Activated CD4-positive, alpha-beta memory T cell treated with anti-CD3 and anti-CD28 coated beads for 36 hours (primary cell): Measurements from ENCODE around the gene PQBP1. TPM values are rescaled to one million over a fixed set of nuclear protein-coding genes. Genes with fewer than 3 reads are reported as not detected.
"Not testable (repeated sequence)": the region's sequence is repeated elsewhere in the genome, so short reads cannot be mapped to it uniquely, and the experiment has no call there.

ENCODE experiments used
- CTCF ChIA-PET: fragments of 350-600 bp; sonication (Branson Sonifier 250); formaldehyde crosslinking; loops from one replicate; lab custom pipeline; 2021; ENCODE audit warnings: antibody characterized with exemption, inconsistent platforms; lab: Charles Lee
- POLR2A ChIA-PET: fragments of 350-600 bp; sonication (Branson Sonifier 250); formaldehyde crosslinking; loops from one replicate; lab custom pipeline; 2021; ENCODE audit warnings: antibody characterized with exemption; lab: Charles Lee
- DNase-seq: peaks from one replicate; pipeline ENCODE4 v3.0.0-alpha.2; 2020
- H3K27ac Mint-ChIP-seq: one replicate; pipeline ENCODE4 v1.8.0; 2021; ENCODE audit warnings: mixed read lengths
- H3K27me3 Mint-ChIP-seq: one replicate; pipeline ENCODE4 v1.8.0; 2021; ENCODE audit warnings: mixed read lengths
- H3K36me3 Mint-ChIP-seq: one replicate; pipeline ENCODE4 v1.8.0; 2021; ENCODE audit warnings: mixed read lengths
- H3K4me1 Mint-ChIP-seq: one replicate; pipeline ENCODE4 v1.8.0; 2021; ENCODE audit warnings: low read depth, mixed read lengths
- H3K4me3 Mint-ChIP-seq: one replicate; pipeline ENCODE4 v1.8.0; 2021; ENCODE audit warnings: mild to moderate bottlenecking, mixed read lengths
- H3K9me3 Mint-ChIP-seq: one replicate; pipeline ENCODE4 v1.8.0; 2021; ENCODE audit warnings: mixed read lengths
- intact Hi-C: fragments of 100-400 bp; cut with micrococcal nuclease; formaldehyde crosslinking; loops from one replicate; pipeline ENCODE4 v1.15.1; 2023
- total RNA-seq, 2 experiments: library from RNA; stranded (reverse); gene quantifications; one replicate each; pipeline ENCODE4 v1.2.3, GENCODE V29; 2021

PQBP1 gene, protein sequence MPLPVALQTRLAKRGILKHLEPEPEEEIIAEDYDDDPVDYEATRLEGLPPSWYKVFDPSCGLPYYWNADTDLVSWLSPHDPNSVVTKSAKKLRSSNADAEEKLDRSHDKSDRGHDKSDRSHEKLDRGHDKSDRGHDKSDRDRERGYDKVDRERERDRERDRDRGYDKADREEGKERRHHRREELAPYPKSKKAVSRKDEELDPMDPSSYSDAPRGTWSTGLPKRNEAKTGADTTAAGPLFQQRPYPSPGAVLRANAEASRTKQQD
- total RNA-seq: 10 to 100 TPM; 85.0 to 85.5 TPM

DNA sequence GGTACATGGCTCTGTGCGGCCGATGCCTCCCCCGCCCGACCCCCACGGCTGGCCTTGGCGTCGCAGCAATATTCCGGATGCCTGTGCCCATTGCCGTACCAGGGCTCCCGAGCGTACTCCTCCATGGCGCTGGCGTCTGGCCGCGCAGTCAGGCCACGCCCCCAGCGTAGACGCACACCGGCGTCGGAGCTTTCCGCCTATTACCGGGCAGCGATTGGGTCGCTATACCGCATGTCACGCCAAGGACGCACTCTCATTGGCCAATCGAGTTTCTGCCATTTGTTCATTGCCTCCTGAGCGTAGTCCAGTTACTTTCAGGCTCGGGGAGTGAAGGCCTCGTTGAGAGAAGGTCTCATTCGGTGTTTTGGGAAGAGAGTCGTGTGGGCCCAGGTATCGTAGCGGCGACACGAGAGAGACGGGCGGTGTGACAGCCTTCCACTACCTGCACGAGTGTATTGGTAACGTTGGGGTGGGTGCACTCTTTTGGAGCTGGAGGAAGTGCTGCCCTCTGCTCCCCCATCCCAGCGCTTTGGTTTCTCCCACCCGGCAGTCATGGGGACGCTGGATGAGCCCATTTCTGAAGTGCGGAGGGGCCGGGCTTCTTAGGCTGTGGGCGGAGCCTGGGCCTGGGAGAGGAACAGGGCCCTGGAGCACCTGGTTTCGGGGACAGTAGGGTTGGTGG lies at the start of gene PQBP1, which contains the start of gene TIMM17B:
TSS of gene PQBP1 (plus strand) at position 306 of the 682 bp plus-strand sequence. CDS start 580 bp downstream, outside the sequence.
TSS of gene TIMM17B (minus strand) at position 144 of the 682 bp plus-strand sequence. CDS start at position 125, 19 bp downstream.
- ChIA-PET CTCF (interaction anchor here (1.0 to 1.6 kb wide), 3 partner anchors 39 to 249 kb away, joined by 3 to 6 read pairs (median 4); no protein-coding TSS in a partner anchor), POLR2A (interaction anchor here (0.6 to 2.0 kb wide), 13 partner anchors 9 to 269 kb away, joined by 3 to 32 read pairs (median 5); partner anchors contain the start of genes GRIPAP1, SLC35A2 and SUV39H1)
- Mint-ChIP-seq H3K9me3 (no peaks in the 10 kb centered on the region), H3K4me1 (peaks cover 16% of the 10 kb centered on the region), H3K27me3 (no peaks in the 10 kb centered on the region), H3K4me3 (peak within 1 kb of the TSS; percentile 79), H3K36me3 (peaks cover 16% of the 10 kb centered on the region), H3K27ac (peak within 1 kb of the TSS; percentile 88)
- intact Hi-C loops: loop anchor here (1.0 to 10.0 kb wide), 4 partner anchors 14 to 146 kb away; partner anchors contain the start of genes HDAC6, PIM2, SLC35A2 and TFE3
- peak; percentile 91 for DNase-seq

DNA sequence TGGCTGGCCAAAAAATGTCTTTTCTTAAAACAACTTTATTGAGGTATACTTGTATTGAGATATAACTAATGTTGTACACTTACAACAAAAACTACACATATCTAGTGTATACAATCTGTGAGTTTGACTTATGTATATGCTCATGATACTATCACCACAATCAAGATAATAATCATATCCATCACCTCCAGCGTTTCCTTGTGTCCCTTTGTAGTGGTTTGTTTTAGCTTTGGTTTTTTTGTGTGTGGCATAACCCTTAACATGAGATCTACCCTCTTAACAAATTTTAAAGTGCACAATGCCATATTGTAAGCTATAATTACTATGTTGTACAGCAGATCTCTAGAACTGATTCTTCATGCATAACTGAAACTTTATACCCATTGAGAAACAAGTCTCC lies 48.9 kb upstream of the PQBP1 start:
- no peak overlapping the region for H3K4me3 Mint-ChIP-seq
- ChIA-PET CTCF (no interaction called here), POLR2A (no interaction called here)
- H3K36me3 Mint-ChIP-seq: no peaks in the 10 kb centered on the region
- H3K4me1 Mint-ChIP-seq: peaks cover 5% of the 10 kb centered on the region
- intact Hi-C loops: no loop called here
- H3K27ac Mint-ChIP-seq: no peak overlapping the region
- DNase-seq: no peak
- H3K9me3 Mint-ChIP-seq: no peaks in the 10 kb centered on the region
- peaks cover 2% of the 10 kb centered on the region for H3K27me3 Mint-ChIP-seq

GRCh38 chrX:48852857-48853256 lies 44.9 kb upstream of the PQBP1 start:
- CTCF ChIA-PET: interaction anchor here (0.6 to 0.8 kb wide), 2 partner anchors 138 to 382 kb away, joined by 3 read pairs; no protein-coding TSS in a partner anchor
- H3K27me3 Mint-ChIP-seq: peaks cover 4% of the 10 kb centered on the region

GRCh38 chrX:48853494-48853893 lies 44.2 kb upstream of the PQBP1 start:
- POLR2A ChIA-PET, H3K36me3 Mint-ChIP-seq, H3K4me1 Mint-ChIP-seq: not testable (repeated sequence)

More at GRCh38 chrX:48852857-48853256, 44.9 kb upstream of the PQBP1 start:
- Mint-ChIP-seq H3K4me1 (peaks cover 8% of the 10 kb centered on the region), H3K4me3 (no peak overlapping the region), H3K9me3 (no peaks in the 10 kb centered on the region), H3K27ac (no peak overlapping the region), H3K36me3 (no peaks in the 10 kb centered on the region)
- no peak for DNase-seq
- intact Hi-C loops: no loop called here
- POLR2A ChIA-PET: no interaction called here

GRCh38 chrX:48854121-48854804 lies 43.5 kb upstream of the PQBP1 start:
- H3K27ac Mint-ChIP-seq, H3K36me3 Mint-ChIP-seq, H3K4me1 Mint-ChIP-seq, H3K4me3 Mint-ChIP-seq, H3K9me3 Mint-ChIP-seq, POLR2A ChIA-PET, DNase-seq, H3K27me3 Mint-ChIP-seq, intact Hi-C loops: not testable (repeated sequence)
- CTCF ChIA-PET: interaction anchor here (0.6 kb wide), 1 partner anchor 13 kb away, joined by 3 read pairs; no protein-coding TSS in a partner anchor

More at GRCh38 chrX:48853494-48853893, 44.2 kb upstream of the PQBP1 start:
- CTCF ChIA-PET: interaction anchor here (0.8 kb wide), 1 partner anchor 382 kb away, joined by 3 read pairs; no protein-coding TSS in a partner anchor
- H3K27ac Mint-ChIP-seq, DNase-seq, H3K27me3 Mint-ChIP-seq, H3K4me3 Mint-ChIP-seq, H3K9me3 Mint-ChIP-seq, intact Hi-C loops: not testable (repeated sequence)

DNA sequence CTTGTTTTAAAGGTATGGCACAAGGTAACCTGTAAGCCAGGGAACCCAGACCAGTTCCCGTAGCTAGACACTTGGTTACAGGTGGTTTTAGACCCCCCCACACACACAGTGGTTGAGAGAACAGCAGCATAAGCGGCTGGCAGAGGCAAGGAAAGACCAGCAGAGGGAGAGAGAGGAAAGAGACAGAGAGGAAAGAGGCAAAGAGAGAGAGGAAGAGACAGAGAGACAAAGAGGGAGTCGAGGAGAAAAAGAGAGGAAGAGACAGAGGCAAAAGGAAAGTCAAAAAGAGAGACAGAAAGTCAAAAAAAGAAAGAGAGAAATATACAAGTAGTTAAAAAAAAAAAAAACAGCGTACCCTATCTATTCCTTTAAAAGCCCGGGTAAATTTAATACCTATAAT lies 42.8 kb upstream of the PQBP1 start:
- peak; percentile 20 for DNase-seq
- Mint-ChIP-seq H3K27me3 (peaks cover 3% of the 10 kb centered on the region), H3K4me1 (peaks cover 3% of the 10 kb centered on the region), H3K36me3 (no peaks in the 10 kb centered on the region), H3K4me3 (no peak overlapping the region), H3K27ac (no peak overlapping the region), H3K9me3 (no peaks in the 10 kb centered on the region)
- CTCF ChIA-PET: interaction anchor here (0.6 kb wide), 1 partner anchor 12 kb away, joined by 3 read pairs; no protein-coding TSS in a partner anchor
- POLR2A ChIA-PET: no interaction called here
- intact Hi-C loops: no loop called here

DNA sequence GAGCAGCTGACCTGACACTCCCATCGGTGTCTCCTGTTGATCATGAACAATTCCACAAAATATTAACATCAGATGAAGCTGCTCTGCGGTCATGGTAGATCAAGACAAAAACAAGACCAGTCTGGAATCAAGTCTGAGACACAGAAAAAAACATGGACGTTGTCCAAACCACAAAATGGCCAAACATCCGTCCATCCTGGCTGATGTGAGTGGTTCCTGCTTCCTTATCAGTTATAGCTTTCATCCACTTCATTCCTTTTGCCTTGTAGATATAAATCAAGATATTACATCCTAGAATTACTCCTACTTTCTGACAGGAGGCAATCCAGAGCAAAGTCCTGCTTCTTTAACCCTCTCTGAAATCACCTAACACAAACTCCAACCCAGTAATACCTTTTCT lies 33.5 kb upstream of the PQBP1 start:
- Mint-ChIP-seq H3K27ac (no peak overlapping the region), H3K4me3 (no peak overlapping the region), H3K4me1 (no peaks in the 10 kb centered on the region), H3K36me3 (no peaks in the 10 kb centered on the region), H3K9me3 (no peaks in the 10 kb centered on the region), H3K27me3 (peaks cover 1% of the 10 kb centered on the region)
- intact Hi-C loops: no loop called here
- POLR2A ChIA-PET: interaction anchor here (0.6 kb wide), 1 partner anchor 307 kb away, joined by 3 read pairs; no protein-coding TSS in a partner anchor
- CTCF ChIA-PET: no interaction called here
- no peak for DNase-seq

DNA sequence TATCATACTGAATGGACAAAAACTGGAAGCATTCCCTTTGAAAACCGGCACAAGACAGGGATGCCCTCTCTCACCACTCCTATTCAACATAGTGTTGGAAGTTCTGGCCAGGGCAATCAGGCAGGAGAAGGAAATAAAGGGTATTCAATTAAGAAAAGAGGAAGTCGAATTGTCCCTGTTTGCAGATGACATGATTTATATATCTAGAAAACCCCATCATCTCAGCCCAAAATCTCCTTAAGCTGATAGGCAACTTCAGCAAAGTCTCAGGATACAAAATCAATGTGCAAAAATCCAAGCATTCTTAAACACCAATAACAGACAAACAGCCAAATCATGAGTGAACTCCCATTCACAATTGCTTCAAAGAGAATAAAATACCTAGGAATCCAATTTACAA lies 25.7 kb upstream of the PQBP1 start:
- H3K4me3 Mint-ChIP-seq, H3K27me3 Mint-ChIP-seq, DNase-seq, H3K9me3 Mint-ChIP-seq, H3K27ac Mint-ChIP-seq, CTCF ChIA-PET, POLR2A ChIA-PET, H3K4me1 Mint-ChIP-seq, intact Hi-C loops, H3K36me3 Mint-ChIP-seq: not testable (repeated sequence)

GRCh38 chrX:48876944-48877343 lies 20.8 kb upstream of the PQBP1 start:
- CTCF ChIA-PET, H3K27me3 Mint-ChIP-seq, POLR2A ChIA-PET, DNase-seq, H3K4me3 Mint-ChIP-seq, H3K36me3 Mint-ChIP-seq, H3K27ac Mint-ChIP-seq, H3K4me1 Mint-ChIP-seq, intact Hi-C loops, H3K9me3 Mint-ChIP-seq: not testable (repeated sequence)

DNA sequence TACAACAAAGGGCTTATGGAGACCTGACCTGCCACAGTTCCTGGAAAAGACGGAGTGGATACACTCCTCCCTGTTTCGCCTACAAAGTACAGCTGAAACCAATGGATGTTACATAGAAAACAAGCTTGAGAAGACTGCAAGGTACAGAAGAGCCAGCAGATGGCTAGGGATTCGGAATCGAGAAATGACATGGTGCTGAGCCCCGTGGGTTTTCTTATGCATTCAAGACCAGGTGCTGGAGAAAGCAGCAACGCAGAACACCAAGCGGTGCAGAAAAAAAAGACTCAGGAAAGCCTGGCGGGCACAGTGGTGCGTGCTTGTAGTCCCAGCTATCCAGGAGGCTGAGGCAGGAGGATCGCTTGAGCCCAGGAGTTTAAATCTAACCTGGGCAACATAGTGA lies 14.0 kb upstream of the PQBP1 start:
- Mint-ChIP-seq H3K27me3 (no peaks in the 10 kb centered on the region), H3K4me1 (no peaks in the 10 kb centered on the region), H3K4me3 (no peak overlapping the region), H3K36me3 (no peaks in the 10 kb centered on the region), H3K27ac (no peak overlapping the region), H3K9me3 (no peaks in the 10 kb centered on the region)
- DNase-seq: no peak
- CTCF ChIA-PET: no interaction called here
- POLR2A ChIA-PET: no interaction called here
- intact Hi-C loops: no loop called here

DNA sequence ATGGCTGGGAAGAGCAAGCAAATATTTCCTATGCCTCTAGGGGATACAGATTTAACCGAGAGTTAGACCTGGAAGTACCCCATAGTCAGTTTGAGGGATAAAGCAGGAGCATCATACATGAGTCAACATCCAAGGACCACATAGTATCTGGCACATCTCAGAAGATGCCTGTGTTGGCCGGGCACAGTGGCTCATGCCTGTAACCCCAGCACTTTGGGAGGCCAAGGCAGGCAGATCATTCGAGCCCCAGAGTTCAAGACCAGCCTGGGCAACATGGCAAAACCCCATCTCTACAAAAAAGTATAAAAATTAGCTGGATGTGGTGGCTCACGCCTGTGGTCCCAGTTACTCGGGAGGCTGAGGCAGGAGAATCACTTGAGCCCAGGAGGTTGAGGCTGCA lies 11.1 kb upstream of the PQBP1 start:
- CTCF ChIA-PET, DNase-seq, H3K27ac Mint-ChIP-seq, H3K27me3 Mint-ChIP-seq, H3K4me3 Mint-ChIP-seq, H3K4me1 Mint-ChIP-seq, H3K9me3 Mint-ChIP-seq, intact Hi-C loops, H3K36me3 Mint-ChIP-seq: not testable (repeated sequence)
- POLR2A ChIA-PET: interaction anchor here (0.8 kb wide), 1 partner anchor 11 kb away, joined by 3 read pairs; the partner anchor contains the start of gene PQBP1
